ENCODE data around the gene MYL4. TPM values are rescaled to one million over a fixed set of nuclear protein-coding genes. Genes with fewer than 3 reads are reported as not detected.

Gene MYL4
- polyA plus RNA-seq, 3 donors: 0.22 to 12.8 (median 2.0) TPM

DNA sequence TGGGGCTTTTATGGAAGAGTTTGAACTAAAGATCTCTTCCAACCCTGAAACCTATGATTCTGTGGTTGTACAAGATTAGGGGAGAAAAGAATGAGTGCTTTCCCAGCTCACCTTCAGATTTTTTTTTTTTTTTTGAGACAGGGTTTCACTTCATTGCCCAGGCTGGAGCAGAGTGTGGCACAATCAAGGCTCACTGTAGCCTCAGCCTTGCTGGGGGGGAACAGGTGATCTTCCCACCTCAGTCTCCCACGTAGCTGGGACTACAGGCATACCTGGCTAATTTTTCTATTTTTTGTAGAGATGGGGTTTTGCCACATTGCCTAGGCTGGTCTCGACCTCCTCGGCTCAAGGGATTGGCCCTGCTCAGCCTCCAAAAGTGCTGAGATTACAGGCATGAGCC lies 22.7 kb downstream of the MYL4 start:
- 78 to 95% (median 94%) methylated on average over 3 of the region's 3 CpGs for WGBS, 3 donors
- no peak overlapping the region for H3K27ac ChIP-seq (ENCODE audit: low read depth, low read length)

DNA sequence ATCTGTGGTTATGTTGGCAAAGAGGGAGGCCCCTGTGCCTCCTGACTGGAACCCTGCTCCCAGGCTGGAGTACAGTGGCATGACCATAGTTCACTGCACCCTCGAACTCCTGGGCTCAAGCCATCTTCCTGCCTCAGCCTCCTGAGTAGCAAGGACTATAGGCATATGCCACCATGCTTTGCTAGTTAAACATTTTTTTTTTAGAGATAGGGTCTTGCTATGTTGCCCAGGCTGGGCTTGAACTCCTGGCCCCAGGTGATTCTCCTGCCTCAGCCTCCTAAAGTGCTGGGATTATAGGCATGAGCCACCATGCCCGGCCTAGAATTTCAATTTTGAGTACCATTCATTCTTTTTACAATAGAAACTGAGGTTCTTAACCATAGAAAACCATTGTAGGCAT lies 23.3 kb downstream of the MYL4 start:
- 90 to 98% (median 93%) methylated on average over 2 of the region's 2 CpGs for WGBS, 3 donors
- H3K27ac ChIP-seq (ENCODE audit: low read depth, low read length): no peak overlapping the region

DNA sequence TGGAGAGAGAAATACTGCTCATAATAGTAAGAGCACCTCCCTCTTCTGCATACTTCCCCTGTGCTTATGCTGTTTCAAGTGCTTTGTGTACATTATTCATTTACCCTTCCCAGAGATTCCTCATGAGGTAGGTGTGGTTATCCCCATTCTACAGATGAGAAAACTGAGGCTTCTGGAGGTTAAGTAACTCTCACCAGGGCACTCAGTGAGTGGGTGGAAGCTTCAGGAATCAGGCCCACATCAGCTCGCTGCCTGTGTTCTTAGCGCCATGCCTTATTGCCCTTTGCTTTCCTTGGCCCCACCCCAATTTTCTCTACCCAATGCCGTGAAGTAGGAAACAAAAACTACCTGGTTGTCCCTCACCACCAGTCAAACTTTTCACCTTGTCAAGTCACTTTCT lies 26.4 kb downstream of the MYL4 start:
- no peak overlapping the region for H3K27ac ChIP-seq (ENCODE audit: low read depth, low read length)
- WGBS, 3 donors: 82 to 91% (median 90%) methylated on average over 3 of the region's 3 CpGs

DNA sequence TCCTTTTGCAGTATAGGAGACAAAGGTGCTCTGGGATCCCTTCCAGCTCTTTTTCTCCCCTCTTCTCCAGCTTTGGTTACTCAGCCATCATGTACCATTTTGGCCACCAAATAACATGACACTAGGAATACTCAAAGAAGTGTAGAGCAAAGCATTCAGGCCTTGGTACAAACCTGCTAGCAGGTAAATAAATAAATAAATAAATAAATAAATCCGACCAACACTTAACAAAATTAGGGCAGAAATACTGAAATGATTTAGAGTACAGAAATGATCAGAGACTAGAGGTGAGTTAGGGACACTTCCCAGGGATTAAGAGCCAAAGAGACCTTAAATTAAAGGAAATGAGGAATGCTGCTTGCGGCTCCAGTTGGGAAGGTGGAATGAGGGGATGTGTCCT lies 26.8 kb downstream of the MYL4 start:
- no peak overlapping the region for H3K27ac ChIP-seq (ENCODE audit: low read depth, low read length)
- WGBS, 3 donors: 94 to 99% (median 96%) methylated on average over 2 of the region's 2 CpGs

DNA sequence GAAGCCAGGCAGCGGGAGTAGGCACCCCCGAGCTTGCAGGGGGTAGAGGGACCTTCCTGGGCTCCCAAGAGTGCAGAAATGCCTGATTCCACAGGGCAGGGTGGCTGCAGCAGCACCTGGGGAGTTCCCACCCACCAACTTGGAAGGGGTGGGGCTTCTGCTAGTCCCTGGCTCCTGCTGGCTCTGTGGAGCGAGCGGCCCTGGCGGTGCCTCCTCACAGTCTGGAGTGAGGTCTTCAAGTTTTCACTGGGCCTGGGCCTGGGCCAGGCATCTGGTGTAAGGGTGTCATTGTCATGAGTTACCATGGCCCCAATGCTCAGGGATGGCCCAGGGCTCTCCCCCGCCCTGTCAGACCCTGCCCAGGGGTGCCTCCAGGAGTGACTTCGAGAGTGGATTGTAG lies 28.7 kb downstream of the MYL4 start:
- H3K27ac ChIP-seq (ENCODE audit: low read depth, low read length): no peak overlapping the region
- 92 to 97% (median 97%) methylated on average over 7 of the region's 7 CpGs for WGBS, 3 donors

DNA sequence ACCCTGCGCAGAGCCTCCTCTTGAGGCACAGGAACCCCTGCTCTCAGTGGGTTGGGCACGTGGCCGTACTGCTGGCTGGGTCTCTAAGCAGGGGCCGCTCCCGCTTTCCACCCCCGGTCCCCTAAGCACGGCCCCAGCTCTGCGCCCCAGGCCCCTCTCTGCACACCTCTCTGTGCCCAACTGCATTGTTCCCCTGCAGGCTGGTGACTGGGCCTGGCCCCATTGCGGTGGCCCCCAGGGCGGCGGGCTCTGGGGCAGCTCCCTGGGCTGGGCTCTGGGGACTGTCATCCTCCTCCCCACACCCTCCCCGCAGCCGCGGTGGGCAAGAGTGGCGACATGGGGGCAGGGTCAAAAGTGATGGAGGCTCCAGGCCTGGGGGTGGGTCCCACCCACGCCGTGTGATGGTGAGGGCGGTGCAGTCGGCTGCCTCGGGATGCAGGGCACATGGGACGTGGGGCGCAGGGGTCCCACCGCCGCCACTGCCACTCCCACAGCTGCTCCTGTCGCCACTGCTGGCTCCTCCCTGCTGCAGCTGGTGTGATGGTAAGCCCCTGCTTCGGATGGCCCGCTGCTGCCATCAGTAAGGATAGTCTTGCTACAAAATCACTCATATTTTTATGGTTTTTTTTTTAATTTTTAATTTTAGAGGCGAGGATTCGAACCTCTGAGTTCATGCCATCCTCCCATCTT lies 29.3 kb downstream of the MYL4 start:
- no peak overlapping the region for H3K27ac ChIP-seq (ENCODE audit: low read depth, low read length)
- WGBS, 3 donors: 87 to 93% (median 91%) methylated on average over 27 to 29 of the region's 29 CpGs

DNA sequence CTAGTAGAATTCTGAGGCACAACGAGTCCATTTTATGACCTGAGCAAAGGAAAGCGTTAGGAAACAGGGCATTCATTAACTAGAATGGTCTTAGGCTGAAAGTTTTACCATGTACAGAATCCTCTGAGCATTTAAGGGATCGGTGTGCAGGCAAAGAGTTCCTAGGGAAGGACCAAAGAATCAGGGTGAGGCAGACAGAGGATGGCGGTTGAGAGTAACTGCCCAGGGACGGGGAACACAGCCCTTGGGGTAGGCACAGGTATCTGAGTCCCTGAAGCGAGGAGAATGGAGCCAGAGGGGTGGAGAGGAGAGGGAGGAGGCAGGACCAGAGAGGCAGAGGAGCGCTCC lies 30.4 kb downstream of the MYL4 start:
- WGBS, 3 donors: 80 to 85% (median 83%) methylated on average over 7 of the region's 7 CpGs
- H3K27ac ChIP-seq (ENCODE audit: low read depth, low read length): peak overlapping the region; percentile 88

DNA sequence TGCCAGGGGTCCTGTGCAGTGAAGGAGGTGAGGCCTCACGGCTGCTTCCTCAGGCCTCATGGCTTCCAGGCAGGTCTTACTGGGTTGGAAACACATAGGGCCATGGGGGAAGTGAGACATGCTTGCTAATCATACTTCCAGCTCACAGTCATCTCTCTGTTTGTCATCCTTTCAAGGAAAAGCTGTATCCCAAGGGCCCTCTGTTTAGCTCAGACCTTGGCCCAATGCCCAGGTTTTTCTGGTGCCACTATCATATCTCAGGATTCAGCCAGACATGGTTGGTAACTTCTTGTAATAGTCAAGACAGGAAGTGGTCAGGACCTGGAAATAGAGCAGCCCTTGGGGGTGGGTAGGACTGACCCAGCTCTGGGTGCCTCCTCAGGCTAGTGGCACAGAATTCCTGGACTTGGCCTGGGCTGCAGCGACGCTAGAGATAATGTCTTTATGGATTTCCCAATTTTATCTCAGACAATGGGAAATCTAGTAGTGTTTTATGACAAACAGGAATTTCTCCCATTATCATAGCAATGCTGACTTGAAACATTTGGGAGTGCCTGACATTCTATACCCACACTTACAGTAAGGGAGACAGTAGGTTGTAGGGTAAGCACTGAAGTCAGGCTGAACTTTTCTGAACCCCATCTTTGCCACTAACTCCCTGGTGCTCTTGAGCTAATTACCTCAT lies 31.0 kb downstream of the MYL4 start:
- H3K27ac ChIP-seq (ENCODE audit: low read depth, low read length): peak overlapping the region; percentile 88
- WGBS, 3 donors: 7 to 42% (median 19%) methylated on average over 3 of the region's 3 CpGs

DNA sequence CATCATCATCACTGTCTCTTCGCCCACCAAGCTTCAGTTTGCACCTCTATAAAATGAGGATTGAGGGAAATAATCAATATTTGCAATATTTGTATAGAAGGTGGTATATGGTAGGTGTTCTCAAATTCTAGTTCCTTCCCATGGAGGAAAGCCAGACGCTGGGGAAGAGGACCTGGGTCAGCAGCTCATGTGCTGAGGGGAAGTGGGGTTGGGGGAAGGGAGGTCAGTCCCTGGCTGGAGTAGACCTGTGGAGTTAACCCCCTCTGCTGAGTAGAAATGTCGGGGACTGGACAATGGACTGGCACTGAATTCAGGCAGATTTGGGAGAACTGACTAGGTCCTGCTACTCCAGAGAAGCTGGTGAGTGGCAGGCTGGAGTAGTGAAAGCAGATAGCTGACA lies 31.7 kb downstream of the MYL4 start:
- no peak overlapping the region for H3K27ac ChIP-seq (ENCODE audit: low read depth, low read length)
- WGBS, 3 donors: 61 to 70% (median 69%) methylated on average over 3 of the region's 3 CpGs

DNA sequence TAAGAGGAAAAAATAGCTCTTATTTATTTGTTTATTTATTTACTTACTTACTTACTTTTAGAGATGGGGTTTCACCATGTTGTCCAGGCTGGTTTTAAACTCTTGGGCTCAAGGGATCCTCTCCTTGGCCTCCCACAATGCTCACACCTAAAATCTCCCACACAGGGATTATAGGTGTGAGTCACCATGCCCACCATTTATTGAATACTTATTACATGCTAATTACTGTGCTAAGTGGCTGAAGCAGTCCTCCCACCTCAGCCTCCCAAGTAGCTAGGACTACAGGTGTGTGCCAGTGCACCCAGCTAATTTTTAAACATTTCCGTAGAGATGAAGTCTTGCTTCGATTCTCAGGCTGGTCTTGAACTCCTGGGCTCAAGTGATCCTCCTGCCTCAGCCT lies 33.5 kb downstream of the MYL4 start:
- no peak overlapping the region for H3K27ac ChIP-seq (ENCODE audit: low read depth, low read length)
- 88 to 98% (median 96%) methylated on average over 2 of the region's 2 CpGs for WGBS, 3 donors

DNA sequence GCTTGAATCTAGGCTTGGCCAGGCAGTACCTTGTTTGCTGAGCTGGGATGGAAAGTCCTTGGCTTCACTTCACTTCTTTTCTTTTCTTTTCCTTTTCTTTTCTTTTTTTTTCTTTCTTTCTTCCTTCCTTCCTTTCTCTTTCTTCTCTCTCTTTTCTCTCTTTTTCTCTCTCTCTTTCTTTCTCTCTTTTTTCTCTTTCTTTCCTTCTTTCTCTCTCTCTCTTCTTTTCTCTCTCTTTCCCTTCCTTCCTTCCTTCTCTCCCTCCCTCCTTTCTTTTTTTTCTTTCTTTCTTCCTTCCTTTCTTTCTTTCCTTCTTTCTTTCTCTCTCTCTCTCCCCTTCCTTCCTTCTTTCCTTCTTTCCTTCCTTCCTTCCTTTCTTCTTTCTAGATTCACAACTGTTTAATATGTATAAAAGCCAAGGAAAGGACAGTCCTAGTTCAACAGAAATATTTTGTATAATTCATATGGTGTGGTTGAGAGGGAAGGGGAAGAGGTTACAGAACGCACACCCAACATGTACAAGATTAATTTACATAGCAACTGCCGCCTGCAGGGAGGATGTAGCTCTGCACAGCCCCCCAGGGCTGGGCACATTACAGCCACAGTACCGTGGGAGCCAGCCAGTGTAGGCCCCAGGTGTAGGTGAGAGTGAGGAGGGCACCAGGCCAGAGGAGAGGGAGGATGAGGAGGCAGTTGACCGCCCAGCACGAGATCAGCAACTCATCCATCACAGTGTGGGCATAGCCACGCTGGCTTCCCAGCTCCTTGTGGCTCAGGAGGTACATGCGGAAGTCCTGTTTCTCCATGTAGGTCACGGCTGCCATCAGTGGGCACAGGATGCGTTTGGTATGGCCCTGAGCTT lies 34.8 kb downstream of the MYL4 start:
- WGBS, 3 donors: 78 to 81% (median 81%) methylated on average over 9 of the region's 9 CpGs
- H3K27ac ChIP-seq (ENCODE audit: low read depth, low read length): no peak overlapping the region

DNA sequence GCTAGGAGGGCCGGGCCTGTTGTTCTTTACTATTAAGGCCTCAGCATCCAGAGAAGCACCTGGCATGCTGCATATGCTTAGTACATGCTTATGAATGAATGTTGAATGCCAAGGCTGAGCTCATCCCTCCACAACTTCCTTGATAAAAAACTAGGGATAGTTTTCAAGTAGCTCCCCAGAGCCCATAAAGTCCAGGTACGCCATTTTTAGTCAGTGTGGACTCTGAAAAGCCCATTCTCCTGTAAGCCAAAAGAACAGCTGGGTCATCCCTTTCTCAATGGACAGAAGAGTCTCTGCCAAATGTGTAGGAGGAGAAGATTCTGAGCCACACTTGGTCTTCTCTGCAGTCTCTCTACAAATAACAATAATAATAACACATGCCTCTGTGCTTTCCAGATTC lies 35.5 kb downstream of the MYL4 start:
- WGBS, 3 donors: 78 to 93% (median 84%) methylated on average over 2 of the region's 2 CpGs
- H3K27ac ChIP-seq (ENCODE audit: low read depth, low read length): no peak overlapping the region

DNA sequence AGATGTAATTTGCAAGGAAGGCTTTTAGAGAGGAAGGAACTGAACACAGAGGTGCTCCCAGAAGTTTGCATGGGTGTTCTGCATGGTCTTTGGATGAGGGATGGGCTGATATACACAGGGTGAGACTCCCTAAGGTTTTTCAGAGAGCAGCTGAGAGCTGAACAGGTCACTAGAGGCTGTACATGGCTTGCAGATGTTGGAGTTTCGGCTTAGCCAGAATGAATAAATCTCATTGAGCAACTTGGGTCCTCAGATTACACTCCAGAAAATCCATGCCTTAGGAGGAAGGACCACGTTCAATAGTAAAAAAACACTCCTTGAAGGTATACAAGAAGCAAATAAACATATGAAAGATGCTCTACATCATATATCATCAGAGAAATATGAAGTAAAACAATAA lies 37.0 kb downstream of the MYL4 start:
- WGBS, 3 donors: 62 to 71% (median 64%) methylated on average over 2 of the region's 2 CpGs
- H3K27ac ChIP-seq (ENCODE audit: low read depth, low read length): no peak overlapping the region

DNA sequence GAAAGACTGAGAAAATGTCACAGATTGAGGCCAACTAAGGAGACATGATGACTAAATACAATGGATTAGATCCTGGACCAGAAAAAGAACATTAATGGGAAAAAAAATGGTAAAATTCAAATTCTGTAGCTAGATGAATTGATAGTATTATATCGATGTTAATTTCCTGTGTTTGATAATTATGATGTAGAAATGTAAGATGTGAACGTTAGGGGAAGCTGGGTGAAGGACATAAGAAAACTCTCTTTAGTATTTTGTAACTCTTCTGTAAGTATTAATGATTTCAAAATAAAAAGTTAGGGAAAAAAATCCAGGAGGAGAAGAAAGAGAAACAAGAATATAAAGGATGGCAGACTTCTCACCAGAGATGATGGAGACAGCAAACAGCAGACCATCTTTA lies 41.7 kb downstream of the MYL4 start:
- WGBS, 3 donors: 67 to 86% (median 82%) methylated on average over 2 of the region's 2 CpGs
- no peak overlapping the region for H3K27ac ChIP-seq (ENCODE audit: low read depth, low read length)

DNA sequence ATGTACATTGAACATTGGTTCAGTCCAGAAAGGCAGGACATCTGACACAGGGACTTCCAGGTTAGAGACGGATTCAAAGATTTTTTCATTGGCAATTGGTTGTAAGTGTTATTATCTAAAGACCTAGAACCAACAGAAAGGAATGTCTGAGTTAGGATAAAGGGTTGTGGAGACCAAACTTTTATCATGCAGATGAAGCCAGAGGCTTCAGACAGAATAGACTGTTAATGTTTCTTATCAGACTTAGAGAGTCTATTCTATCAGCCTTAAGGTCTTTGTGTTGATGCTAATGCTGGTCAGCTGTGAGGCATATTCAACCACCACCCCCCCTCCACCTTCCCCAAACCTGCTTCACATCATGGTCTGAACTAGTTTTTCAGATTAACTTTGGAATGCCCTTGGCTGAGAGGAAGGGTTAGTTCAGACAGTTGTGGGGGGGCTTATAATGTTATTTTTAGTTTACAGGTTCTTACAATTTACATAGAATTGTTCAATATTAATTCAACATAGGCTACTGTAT lies 42.3 kb downstream of the MYL4 start:
- WGBS, 3 donors: 77 to 98% (median 92%) methylated on average over 1 of the region's 1 CpG
- H3K27ac ChIP-seq (ENCODE audit: low read depth, low read length): no peak overlapping the region

DNA sequence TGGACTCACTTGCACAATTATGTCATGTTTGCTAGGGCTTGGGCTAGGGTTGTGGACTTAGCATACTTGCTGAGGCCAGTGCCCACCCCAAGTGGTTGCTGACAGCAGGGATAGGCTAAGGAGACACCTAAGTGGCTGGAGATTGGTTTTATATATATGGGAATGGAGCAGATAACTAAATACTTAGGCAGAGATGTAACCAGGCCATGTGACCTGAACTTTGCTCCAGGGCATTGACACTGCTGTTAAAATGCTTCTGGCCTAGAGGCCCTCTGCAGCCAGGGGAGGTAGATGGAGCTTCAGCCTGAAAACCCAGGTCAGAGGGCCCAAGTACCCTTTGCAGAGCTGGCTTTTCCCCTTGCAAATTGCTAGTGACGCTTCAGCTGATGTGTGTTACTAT lies 43.1 kb downstream of the MYL4 start:
- 96 to 100% (median 96%) methylated on average over 1 of the region's 1 CpG for WGBS, 3 donors
- H3K27ac ChIP-seq (ENCODE audit: low read depth, low read length): no peak overlapping the region

DNA sequence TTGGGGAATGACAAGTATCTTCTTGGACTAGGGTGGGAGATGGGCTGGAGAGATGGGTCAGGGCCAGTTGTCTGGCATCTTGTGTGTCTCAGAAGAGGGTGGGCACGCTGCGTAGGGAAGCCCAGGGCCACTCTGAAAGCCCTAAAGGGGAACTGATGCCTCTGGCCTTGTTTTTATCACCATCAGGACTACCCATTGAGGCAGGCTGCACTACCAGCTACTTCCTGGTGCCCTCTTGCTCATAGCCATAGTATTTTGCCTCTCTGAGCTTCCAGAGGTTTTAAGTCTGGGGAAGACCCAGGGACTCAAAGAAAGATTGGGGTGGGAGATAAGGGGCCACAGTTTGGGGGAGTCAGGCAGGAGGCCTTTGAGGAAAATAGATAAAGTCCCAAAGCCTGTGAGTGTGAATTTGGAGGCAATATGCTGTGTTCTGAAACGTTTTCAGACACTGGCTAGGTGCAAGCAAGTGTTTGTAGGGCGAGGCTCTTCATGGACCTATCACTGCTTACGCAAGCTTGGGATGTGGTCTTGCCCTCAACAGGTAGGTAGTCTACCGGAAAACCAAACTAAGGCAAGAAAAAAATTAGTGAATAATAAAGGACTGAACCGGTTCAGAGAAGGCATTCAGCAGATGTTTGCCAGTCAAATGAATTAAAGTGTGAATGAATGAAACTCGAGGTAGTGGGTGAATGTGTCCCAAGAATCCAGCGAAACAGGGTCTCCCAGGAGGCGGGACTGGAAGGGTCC lies 43.8 kb downstream of the MYL4 start:
- 69 to 73% (median 71%) methylated on average over 10 of the region's 10 CpGs for WGBS, 3 donors
- H3K27ac ChIP-seq (ENCODE audit: low read depth, low read length): no peak overlapping the region

DNA sequence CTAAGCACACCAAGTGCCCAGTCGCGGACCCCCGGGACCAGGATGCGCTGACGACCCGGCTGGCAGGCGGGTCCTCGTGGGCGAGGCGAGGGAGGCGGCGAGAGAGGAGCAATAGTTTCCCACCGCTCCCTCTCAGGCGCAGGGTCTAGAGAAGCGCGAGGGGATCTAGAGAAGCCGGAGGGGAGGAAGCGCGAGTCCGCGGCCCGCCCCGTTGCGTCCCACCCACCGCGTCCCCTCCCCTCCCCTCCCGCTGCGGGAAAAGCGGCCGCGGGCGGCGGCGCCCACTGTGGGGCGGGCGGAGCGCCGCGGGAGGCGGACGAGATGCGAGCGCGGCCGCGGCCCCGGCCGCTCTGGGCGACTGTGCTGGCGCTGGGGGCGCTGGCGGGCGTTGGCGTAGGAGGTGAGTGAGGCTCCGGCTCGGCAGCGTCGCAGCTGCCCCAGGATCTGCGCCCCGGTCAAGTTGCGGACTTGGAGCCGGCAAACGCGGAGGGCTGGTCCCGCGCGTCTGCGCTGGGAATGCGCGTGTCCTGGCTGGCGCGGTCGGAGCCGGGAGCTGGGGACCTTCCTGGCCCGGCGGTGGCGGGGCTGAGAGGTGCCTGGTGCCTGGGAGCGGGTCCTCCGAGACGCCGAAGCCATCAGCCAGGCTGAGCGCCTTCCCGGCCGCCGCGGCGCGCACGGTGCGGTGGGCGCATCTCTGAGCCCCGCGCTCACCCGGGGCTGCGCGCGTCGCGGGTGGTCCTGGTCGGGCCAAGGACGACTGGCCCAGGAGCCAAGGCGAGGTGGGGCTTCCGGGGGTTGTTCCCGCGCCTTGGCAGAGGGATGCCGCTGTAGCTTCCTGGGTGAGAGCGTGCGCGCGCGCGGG lies 44.6 kb downstream of the MYL4 start, which contains the start of gene ITGB3:
Gene ITGB3, plus strand, starts transcription at position 287 of the 862 bp plus-strand sequence. Its CDS starts 35 bp downstream, at position 322.
- H3K27ac ChIP-seq (ENCODE audit: low read depth, low read length): peak within 1 kb of the TSS; percentile 76
- WGBS, 3 donors: 1% methylated on average over 84 to 111 of the region's 112 CpGs
